Mesodermal cell (in vitro differentiated cells): ENCODE measurements around the gene FASTK.
"Not testable (repeated sequence)": the region's sequence is repeated elsewhere in the genome, so short reads cannot be mapped to it uniquely, and the experiment has no call there.

Source experiments
- H3K27ac ChIP-seq: 2 replicates; pipeline ENCODE4 v1.7.0; 2013; ENCODE audit warnings: mild to moderate bottlenecking, low read depth, low read length, moderate library complexity; ENCODE audit not compliant: severe bottlenecking
- H3K36me3 ChIP-seq: 2 replicates; pipeline ENCODE4 v1.7.1; 2013; ENCODE audit warnings: mild to moderate bottlenecking, low read length, moderate library complexity; ENCODE audit not compliant: control insufficient read depth, insufficient read depth
- H3K4me1 ChIP-seq: one replicate; pipeline ENCODE4 v1.7.1; 2013; ENCODE audit warnings: mild to moderate bottlenecking, low read length; ENCODE audit not compliant: insufficient read depth, control insufficient read depth, poor library complexity, severe bottlenecking
- H3K4me3 ChIP-seq: 2 replicates; pipeline ENCODE4 v1.7.0; 2013; ENCODE audit warnings: low read length, control low read depth, mild to moderate bottlenecking; ENCODE audit not compliant: insufficient read depth, poor library complexity, severe bottlenecking; ENCODE audit errors: extremely low read depth
- H3K9me3 ChIP-seq: 2 replicates; pipeline ENCODE4 v1.7.1; 2013; ENCODE audit warnings: mild to moderate bottlenecking, low read length, moderate library complexity; ENCODE audit not compliant: control insufficient read depth
- WGBS, 2 experiments: methylation state at CpG; one replicate each; pipeline ENCODE4 v1.1.5; 2013; ENCODE audit warnings: missing lambda C conversion rate in 2 of 2; ENCODE audit not compliant: insufficient coverage in 2 of 2; 5-methylcytosine and 5-hydroxymethylcytosine counted together

FASTK gene

GRCh38 chr7:151053751-151054150 lies 26.9 kb downstream of the FASTK start:
- Histone ChIP-seq H3K9me3 (no peaks in the 10 kb centered on the region), H3K36me3 (peaks cover 7% of the 10 kb centered on the region), H3K27ac (no peak overlapping the region), H3K4me1 (peaks cover 9% of the 10 kb centered on the region), H3K4me3 (no peak overlapping the region)
- 93 to 94% methylated on average over 3 to 8 of the region's 8 CpGs for WGBS, 2 experiments

DNA sequence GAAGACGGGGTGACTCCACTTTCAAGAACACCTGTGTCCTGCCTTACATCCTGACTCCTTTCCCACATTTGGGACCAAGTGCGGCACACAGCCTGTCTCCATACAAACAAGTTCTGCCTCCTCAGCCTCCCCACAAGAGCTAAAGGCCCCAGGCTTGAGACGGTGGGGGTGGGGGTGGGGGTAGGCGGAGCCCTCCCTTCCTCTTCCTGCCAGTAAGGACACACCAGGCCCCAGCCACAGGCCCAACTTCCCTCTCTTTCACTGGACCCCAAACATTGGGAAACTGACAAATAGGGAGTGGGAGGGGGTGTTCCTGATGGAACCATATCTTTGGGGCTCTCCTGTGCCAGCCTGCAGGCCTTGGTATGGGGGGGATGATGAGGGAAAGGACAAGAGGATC lies 27.5 kb downstream of the FASTK start:
- 60 to 100% methylated on average over 1 of the region's 4 CpGs for WGBS, 2 experiments
- Histone ChIP-seq H3K36me3 (peaks cover 7% of the 10 kb centered on the region), H3K27ac (no peak overlapping the region), H3K4me3 (no peak overlapping the region), H3K9me3 (no peaks in the 10 kb centered on the region), H3K4me1 (peaks cover 4% of the 10 kb centered on the region)

GRCh38 chr7:151051108-151051507 lies 29.5 kb downstream of the FASTK start:
- no peak overlapping the region for H3K4me3 ChIP-seq
- WGBS, 2 experiments, result 2 to 5% methylated on average over 31 to 35 of the region's 50 CpGs

GRCh38 chr7:151048911-151049463 lies 31.6 kb downstream of the FASTK start:
- no peaks in the 10 kb centered on the region for H3K9me3 ChIP-seq
- no peak overlapping the region for H3K4me3 ChIP-seq
- WGBS, 2 experiments, result 93 to 94% methylated on average over 34 to 38 of the region's 38 CpGs
- no peak overlapping the region for H3K27ac ChIP-seq
- peaks cover 3% of the 10 kb centered on the region for H3K36me3 ChIP-seq
- no peaks in the 10 kb centered on the region for H3K4me1 ChIP-seq

More at GRCh38 chr7:151051108-151051507, 29.5 kb downstream of the FASTK start:
- H3K27ac ChIP-seq, result no peak overlapping the region
- H3K4me1 ChIP-seq, result no peaks in the 10 kb centered on the region
- peaks cover 7% of the 10 kb centered on the region for H3K36me3 ChIP-seq
- no peaks in the 10 kb centered on the region for H3K9me3 ChIP-seq

GRCh38 chr7:151047976-151048815 lies 32.4 kb downstream of the FASTK start, which contains the start of gene ASIC3:
Gene ASIC3, plus strand, starts transcription at chr7:151048531. Its CDS starts 355 bp downstream, at chr7:151048886.
- no peak within 1 kb of the TSS for H3K4me3 ChIP-seq
- H3K27ac ChIP-seq, result no peak within 1 kb of the TSS
- 87 to 91% methylated on average over 20 of the region's 22 CpGs for WGBS, 2 experiments
- no peaks in the 10 kb centered on the region for H3K4me1 ChIP-seq
- no peaks in the 10 kb centered on the region for H3K36me3 ChIP-seq
- no peaks in the 10 kb centered on the region for H3K9me3 ChIP-seq

GRCh38 chr7:151046603-151047573 lies 33.7 kb downstream of the FASTK start:
- H3K4me1 ChIP-seq, result no peaks in the 10 kb centered on the region
- no peak overlapping the region for H3K4me3 ChIP-seq
- H3K9me3 ChIP-seq, result no peaks in the 10 kb centered on the region
- no peak overlapping the region for H3K27ac ChIP-seq
- WGBS, 2 experiments, result 94 to 96% methylated on average over 12 to 13 of the region's 14 CpGs
- no peaks in the 10 kb centered on the region for H3K36me3 ChIP-seq

- H3K4me3 ChIP-seq, result no peak overlapping the region
- H3K4me1 ChIP-seq, result no peaks in the 10 kb centered on the region
- 94 to 97% methylated on average over 4 to 9 of the region's 9 CpGs for WGBS, 2 experiments
- H3K9me3 ChIP-seq, result no peaks in the 10 kb centered on the region
- no peaks in the 10 kb centered on the region for H3K36me3 ChIP-seq
- H3K27ac ChIP-seq, result no peak overlapping the region
These were observed 34.6 kb downstream of the FASTK start for GRCh38 chr7:151045967-151046366.

DNA sequence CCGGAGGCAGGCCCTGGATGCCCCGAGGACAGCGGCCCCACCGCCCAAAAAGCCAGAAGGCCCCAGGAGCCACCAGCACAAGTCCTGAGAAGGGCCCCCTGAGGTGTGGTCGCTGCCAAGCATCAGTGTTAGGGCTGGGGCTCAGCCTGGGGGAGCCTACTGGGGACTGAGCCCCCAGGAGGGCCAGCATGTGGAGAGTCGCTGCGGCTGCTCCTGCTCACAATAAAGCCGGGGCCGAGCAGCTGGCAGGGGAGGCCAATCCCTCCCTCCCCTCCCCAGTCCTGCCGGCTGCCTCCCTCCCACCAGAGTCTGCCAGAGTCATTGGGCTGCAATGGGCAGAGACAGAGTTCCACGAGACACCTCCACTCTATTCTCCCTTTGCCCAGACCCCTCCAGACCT lies 35.3 kb downstream of the FASTK start:
- Histone ChIP-seq H3K9me3 (no peaks in the 10 kb centered on the region), H3K4me1 (peaks cover 4% of the 10 kb centered on the region), H3K27ac (no peak overlapping the region), H3K4me3 (no peak overlapping the region), H3K36me3 (no peaks in the 10 kb centered on the region)
- WGBS, 2 experiments, result 83 to 97% methylated on average over 10 of the region's 11 CpGs

DNA sequence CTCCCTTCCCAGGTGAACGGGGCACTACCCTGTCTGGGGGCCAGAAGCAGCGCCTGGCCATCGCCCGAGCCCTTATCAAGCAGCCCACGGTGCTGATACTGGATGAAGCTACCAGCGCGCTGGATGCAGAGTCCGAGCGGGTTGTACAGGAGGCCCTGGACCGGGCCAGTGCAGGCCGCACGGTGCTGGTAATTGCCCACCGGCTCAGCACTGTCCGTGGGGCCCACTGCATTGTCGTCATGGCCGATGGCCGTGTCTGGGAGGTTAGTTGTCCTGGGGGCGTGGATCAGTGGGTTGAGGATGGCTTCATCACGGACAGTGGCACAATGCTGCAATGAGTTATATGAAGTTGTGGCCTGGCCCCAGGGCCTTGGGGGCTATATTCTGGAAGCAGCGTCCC lies 36.6 kb downstream of the FASTK start:
- no peaks in the 10 kb centered on the region for H3K9me3 ChIP-seq
- peaks cover 15% of the 10 kb centered on the region for H3K4me1 ChIP-seq
- no peak overlapping the region for H3K27ac ChIP-seq
- no peaks in the 10 kb centered on the region for H3K36me3 ChIP-seq
- H3K4me3 ChIP-seq, result no peak overlapping the region
- WGBS, 2 experiments, result 92 to 98% methylated on average over 18 to 20 of the region's 20 CpGs

GRCh38 chr7:151043449-151043848 lies 37.2 kb downstream of the FASTK start:
- H3K27ac ChIP-seq, H3K36me3 ChIP-seq, H3K9me3 ChIP-seq, H3K4me3 ChIP-seq: not testable (repeated sequence)
- WGBS, 2 experiments, result 86 to 87% methylated on average over 3 to 7 of the region's 10 CpGs
- H3K4me1 ChIP-seq, result peaks cover 20% of the 10 kb centered on the region
